ENCODE results near the gene SYNDIG1.

GRCh38 chr20:24684956-24685691 is 215.7 kb downstream of the SYNDIG1 start:
- TF ChIP-seq CTCF (IDR thresholded peaks at IDR 0.05) (no peak), EP300 (IDR thresholded peaks at IDR 0.05) (no peak), RAD21 (conservative IDR thresholded peaks at IDR 0.05 in 1 of 2, IDR thresholded peaks at IDR 0.05 in 1 of 2) (no peak), GATA3 (IDR thresholded peaks at IDR 0.05; ENCODE audit: borderline replicate concordance) (no peak), PHF8 (IDR thresholded peaks at IDR 0.05; ENCODE audit: borderline replicate concordance, low read depth) (no peak), NPAS2 (CRISPR knock-in tag; IDR thresholded peaks at IDR 0.05; ENCODE audit: borderline replicate concordance) (no peak), POLR2A (IDR thresholded peaks at IDR 0.05; ENCODE audit: low read length) (no peak), MAFK (IDR thresholded peaks at IDR 0.05; ENCODE audit: partially characterized antibody) (no peak), CHD4 (IDR thresholded peaks at IDR 0.05; ENCODE audit: borderline replicate concordance) (no peak), USF2 (IDR thresholded peaks at IDR 0.05) (no peak), RFX5 (IDR thresholded peaks at IDR 0.05) (no peak), TP53 (CRISPR knock-in tag; IDR thresholded peaks at IDR 0.05) (no peak), BHLHE40 (IDR thresholded peaks at IDR 0.05; ENCODE audit: low read depth, low read length) (no peak), KDM5A (IDR thresholded peaks at IDR 0.05) (no peak)
